ENCODE measurements around the gene TEX29. TPM values are rescaled to one million over a fixed set of nuclear protein-coding genes. Genes with fewer than 3 reads are reported as not detected.

The TEX29 gene
- polyA plus RNA-seq, 1 of the 3 experiments (the other 2 are of a cell fraction) = 0.18 TPM

DNA sequence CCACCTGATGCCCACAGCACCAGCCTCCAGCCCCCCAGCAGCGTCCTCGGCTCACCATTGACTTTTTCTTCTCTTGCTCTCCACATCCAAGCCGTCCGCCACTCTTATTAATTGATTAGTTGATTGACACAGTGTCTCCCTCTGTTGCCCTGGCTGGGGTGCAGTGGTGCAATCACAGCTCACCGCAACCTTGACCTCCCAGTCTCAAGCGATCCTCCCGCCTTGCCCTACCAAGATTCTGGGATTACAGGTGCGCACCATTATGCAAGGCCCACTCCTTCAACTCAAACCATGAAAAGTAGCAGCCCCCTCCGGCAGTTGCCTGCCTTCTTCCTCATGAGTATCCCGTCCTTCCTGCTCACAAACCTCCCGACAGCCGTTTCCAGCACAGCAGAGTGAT is 921 bp upstream of the TEX29 start:
- H3K4me2 ChIP-seq = no peak overlapping the region
- H3K4me1 ChIP-seq (ENCODE audit: control insufficient read depth in 1 of 2, insufficient read depth in 2 of 2, low read depth in 1 of 2, low read length in 1 of 2) = peaks cover 0 to 3% of the 10 kb centered on the region in 2 experiments; a peak in 1 of 4 replicates
- CTCF ChIA-PET = no interaction called here
- no peaks in the 10 kb centered on the region for H3K9me2 ChIP-seq
- H3F3A ChIP-seq (replicated peaks; ENCODE audit: insufficient read depth) = no peaks in the 10 kb centered on the region
- H3K79me2 ChIP-seq (ENCODE audit: insufficient read depth) = no peaks in the 10 kb centered on the region
- WGBS (ENCODE audit: low lambda C conversion rate) = 82% methylated on average over 12 of the region's 12 CpGs
- H3K36me3 ChIP-seq (replicated peaks in 1 of 2; ENCODE audit: control insufficient read depth in 1 of 2, insufficient read depth in 2 of 2, low read length in 1 of 2) = no peaks in the 10 kb centered on the region
- no peaks in the 10 kb centered on the region for H4K20me1 ChIP-seq (ENCODE audit: insufficient read depth)
- H3K27me3 ChIP-seq (ENCODE audit: insufficient read depth) = peaks cover 15% of the 10 kb centered on the region; the same call in 1 of the 2 replicates
- H3K4me3 ChIP-seq (ENCODE audit: low read depth in 2 of 2, low read length in 1 of 2) = no peak overlapping the region
- DNase-seq = no peak
- no peak overlapping the region for H3K27ac ChIP-seq (ENCODE audit: low read depth in 2 of 2, low read length in 1 of 2)
- H2AFZ ChIP-seq (ENCODE audit: low read depth) = no peak overlapping the region
- POLR2A ChIA-PET = no interaction called here
- TF ChIP-seq, protein P1, sequence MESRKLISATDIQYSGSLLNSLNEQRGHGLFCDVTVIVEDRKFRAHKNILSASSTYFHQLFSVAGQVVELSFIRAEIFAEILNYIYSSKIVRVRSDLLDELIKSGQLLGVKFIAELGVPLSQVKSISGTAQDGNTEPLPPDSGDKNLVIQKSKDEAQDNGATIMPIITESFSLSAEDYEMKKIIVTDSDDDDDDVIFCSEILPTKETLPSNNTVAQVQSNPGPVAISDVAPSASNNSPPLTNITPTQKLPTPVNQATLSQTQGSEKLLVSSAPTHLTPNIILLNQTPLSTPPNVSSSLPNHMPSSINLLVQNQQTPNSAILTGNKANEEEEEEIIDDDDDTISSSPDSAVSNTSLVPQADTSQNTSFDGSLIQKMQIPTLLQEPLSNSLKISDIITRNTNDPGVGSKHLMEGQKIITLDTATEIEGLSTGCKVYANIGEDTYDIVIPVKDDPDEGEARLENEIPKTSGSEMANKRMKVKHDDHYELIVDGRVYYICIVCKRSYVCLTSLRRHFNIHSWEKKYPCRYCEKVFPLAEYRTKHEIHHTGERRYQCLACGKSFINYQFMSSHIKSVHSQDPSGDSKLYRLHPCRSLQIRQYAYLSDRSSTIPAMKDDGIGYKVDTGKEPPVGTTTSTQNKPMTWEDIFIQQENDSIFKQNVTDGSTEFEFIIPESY (IDR thresholded peaks at IDR 0.05; ENCODE audit: borderline replicate concordance, low read depth) = no peak
- no peak for TF ChIP-seq JUND (IDR thresholded peaks at IDR 0.05)
- TF ChIP-seq EZH2phosphoT487 (IDR thresholded peaks at IDR 0.05; ENCODE audit: borderline replicate concordance, low read depth) = no peak
- no peak overlapping the region for H3K9ac ChIP-seq
- no peaks in the 10 kb centered on the region for H3K9me3 ChIP-seq

DNA sequence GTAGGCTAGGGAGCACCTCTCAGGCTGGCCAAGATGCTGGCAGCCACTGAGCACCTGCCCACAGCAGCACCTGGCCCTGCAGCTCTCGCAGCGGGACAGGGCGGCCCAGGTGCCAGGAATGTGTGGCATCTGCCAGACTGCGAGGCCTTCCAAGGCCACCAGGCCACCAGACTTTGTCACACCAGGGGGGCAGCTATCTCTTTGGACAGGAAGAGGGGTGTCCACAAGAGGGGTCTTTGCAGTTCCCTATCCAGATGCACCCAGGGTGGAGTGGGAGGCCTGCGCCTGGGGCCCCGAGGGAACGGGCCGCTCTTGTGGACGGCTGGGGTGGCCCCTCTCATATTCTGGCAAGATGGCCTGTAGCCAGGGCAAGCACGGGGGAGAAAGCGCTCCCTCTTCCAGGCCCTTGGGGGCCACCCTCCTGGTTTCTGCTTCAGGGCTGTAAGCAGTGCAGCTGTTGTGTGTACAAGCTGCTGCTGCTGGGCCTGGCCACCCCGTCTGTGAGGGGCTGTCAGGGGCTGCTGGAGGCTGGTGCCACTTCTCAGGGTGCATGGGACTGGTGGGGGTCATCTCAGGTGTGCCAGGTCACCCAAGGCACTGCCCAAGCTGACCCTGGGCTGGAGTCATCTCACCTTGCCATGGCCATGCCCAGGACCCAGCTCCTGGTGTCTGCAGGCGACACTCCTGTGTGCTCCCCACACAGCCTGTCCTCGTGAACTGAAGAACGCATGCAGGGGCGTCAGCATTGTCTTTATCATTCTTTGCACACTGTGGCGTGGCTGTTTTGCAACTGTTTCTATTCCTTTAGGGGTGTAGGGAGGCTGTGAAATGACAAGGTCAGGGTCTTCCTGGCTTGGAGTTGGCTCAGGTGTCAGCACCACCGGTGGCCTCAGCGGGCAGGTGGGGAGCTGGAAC is 1.8 kb downstream of the TEX29 start:
- Histone ChIP-seq H4K20me1 (ENCODE audit: insufficient read depth) (no peaks in the 10 kb centered on the region), H3K36me3 (replicated peaks in 1 of 2; ENCODE audit: control insufficient read depth in 1 of 2, insufficient read depth in 2 of 2, low read length in 1 of 2) (no peaks in the 10 kb centered on the region), H3K4me3 (ENCODE audit: low read depth in 2 of 2, low read length in 1 of 2) (no peak overlapping the region), H3K27me3 (ENCODE audit: insufficient read depth) (peaks cover 41% of the 10 kb centered on the region), H3K9ac (no peak overlapping the region), H3K9me3 (no peaks in the 10 kb centered on the region), H3K27ac (ENCODE audit: low read depth in 2 of 2, low read length in 1 of 2) (no peak overlapping the region), H3F3A (replicated peaks; ENCODE audit: insufficient read depth) (no peaks in the 10 kb centered on the region), H3K4me2 (no peak overlapping the region), H3K4me1 (ENCODE audit: control insufficient read depth in 1 of 2, insufficient read depth in 2 of 2, low read depth in 1 of 2, low read length in 1 of 2) (peaks cover 0 to 21% of the 10 kb centered on the region in 2 experiments; a peak in 1 of 4 replicates), H3K79me2 (ENCODE audit: insufficient read depth) (no peaks in the 10 kb centered on the region), H2AFZ (ENCODE audit: low read depth) (no peak overlapping the region), H3K9me2 (no peaks in the 10 kb centered on the region)
- CTCF ChIA-PET = interaction anchor here (1.9 kb wide), 1 partner anchor 10 kb away, joined by 4 read pairs; no protein-coding TSS in a partner anchor
- no peak for DNase-seq
- POLR2A ChIA-PET = no interaction called here
- 58% methylated on average over 12 of the region's 19 CpGs for WGBS (ENCODE audit: low lambda C conversion rate)
- TF ChIP-seq, protein P2, sequence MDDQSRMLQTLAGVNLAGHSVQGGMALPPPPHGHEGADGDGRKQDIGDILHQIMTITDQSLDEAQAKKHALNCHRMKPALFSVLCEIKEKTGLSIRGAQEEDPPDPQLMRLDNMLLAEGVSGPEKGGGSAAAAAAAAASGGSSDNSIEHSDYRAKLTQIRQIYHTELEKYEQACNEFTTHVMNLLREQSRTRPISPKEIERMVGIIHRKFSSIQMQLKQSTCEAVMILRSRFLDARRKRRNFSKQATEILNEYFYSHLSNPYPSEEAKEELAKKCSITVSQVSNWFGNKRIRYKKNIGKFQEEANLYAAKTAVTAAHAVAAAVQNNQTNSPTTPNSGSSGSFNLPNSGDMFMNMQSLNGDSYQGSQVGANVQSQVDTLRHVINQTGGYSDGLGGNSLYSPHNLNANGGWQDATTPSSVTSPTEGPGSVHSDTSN (IDR thresholded peaks at IDR 0.05) = no peak
- no peak for TF ChIP-seq YY1 (IDR thresholded peaks at IDR 0.05; ENCODE audit: low read depth)
- TF ChIP-seq MEF2A (IDR thresholded peaks at IDR 0.05; ENCODE audit: borderline replicate concordance, low read depth) = no peak

Measured in SK-N-SH (cell line).